ENCODE results near the gene FAAP20. TPM values are rescaled to one million over a fixed set of nuclear protein-coding genes. Genes with fewer than 3 reads are reported as not detected.

The FAAP20 gene
- total RNA-seq (2022; extraction: Qiagen RNA extraction): 36.4 to 59.0 TPM (median 53.5 TPM) in 5 replicates

GRCh38 chr1:2194319-2194897, at the start of gene FAAP20:
Gene FAAP20, minus strand, starts transcription at chr1:2194772. Its CDS starts 23 bp downstream, at chr1:2194749.

GRCh38 chr1:2228157-2228594, 33.6 kb upstream of the FAAP20 start, which contains the start of gene SKI:
Gene SKI, plus strand, starts transcription at chr1:2228319. Its CDS starts 448 bp downstream, at chr1:2228767.

Other genes starting within 250 kb of the FAAP20 start
- gene CFAP74, start 191.0 kb downstream of the FAAP20 start, total RNA-seq (2022; extraction: Qiagen RNA extraction): 0.15 TPM in 1 of 5 replicates, not detected in the others
- gene GABRD, start 175.4 kb downstream of the FAAP20 start, total RNA-seq (2022; extraction: Qiagen RNA extraction): 0.39 to 0.83 TPM (median 0.46 TPM) in 5 replicates
- gene PRKCZ, start 144.4 kb downstream of the FAAP20 start, total RNA-seq (2022; extraction: Qiagen RNA extraction): 8.8 to 10.3 TPM (median 9.7 TPM) in 5 replicates
- gene SKI, start 33.5 kb upstream of the FAAP20 start, total RNA-seq (2022; extraction: Qiagen RNA extraction): 22.2 to 26.2 TPM (median 24.7 TPM) in 5 replicates
- gene MORN1, start 196.8 kb upstream of the FAAP20 start, total RNA-seq (2022; extraction: Qiagen RNA extraction): 5.1 to 6.2 TPM (median 6.0 TPM) in 5 replicates
- 92.4 to 123 TPM (median 122 TPM) in 5 replicates for gene RER1, start 197.1 kb upstream of the FAAP20 start, total RNA-seq (2022; extraction: Qiagen RNA extraction)
- gene PEX10, start 217.8 kb upstream of the FAAP20 start, total RNA-seq (2022; extraction: Qiagen RNA extraction): 19.1 to 25.3 TPM (median 23.1 TPM) in 5 replicates